Right cardiac atrium (tissue), 5 donors: ENCODE data around the gene FTCDNL1. TPM values are rescaled to one million over a fixed set of nuclear protein-coding genes. Genes with fewer than 3 reads are reported as not detected.

ENCODE experiments used
- ATAC-seq, 2 donors: fragments of 200-7000 bp; cut with Tn5 transposase; one replicate each; pipeline versions ENCODE4 v1.8.0 to v1.9.1; 2020; ENCODE audit warnings: moderate library complexity in 2 of 2, mild to moderate bottlenecking in 1 of 2
- DNase-seq, 3 donors: peaks; one replicate each; pipeline ENCODE4 v3.0.0-alpha.2; 2020
- H3K27ac ChIP-seq: one replicate; pipeline ENCODE4 v1.5.1; 2013; ENCODE audit warnings: mild to moderate bottlenecking, low read length, control low read depth, moderate library complexity
- H3K27me3 ChIP-seq: one replicate; pipeline ENCODE4 v1.6.1; 2013; ENCODE audit not compliant: control insufficient read depth, insufficient read depth
- H3K4me1 ChIP-seq: one replicate; pipeline ENCODE4 v1.6.1; 2013; ENCODE audit warnings: low read length; ENCODE audit not compliant: control insufficient read depth, insufficient read depth
- H3K4me3 ChIP-seq: one replicate; pipeline ENCODE4 v1.5.1; 2013; ENCODE audit warnings: low read length, control low read depth
- H3K9me3 ChIP-seq: one replicate; pipeline ENCODE4 v1.6.1; 2013; ENCODE audit warnings: low read length; ENCODE audit not compliant: control insufficient read depth
- WGBS: extraction: QIAGEN DNeasy Blood & Tissue Kit; methylation state at CpG from one replicate; pipeline ENCODE4 v1.1.7; 2013; 5-methylcytosine and 5-hydroxymethylcytosine counted together
- intact Hi-C, 4 donors: fragments of 100-400 bp; cut with DNase I; formaldehyde crosslinking; loops; one replicate each; pipeline versions ENCODE4 v1.11.0 to v1.14.0; 2022 to 2023
- polyA plus RNA-seq: library from polyadenylated mRNA; stranded (reverse); fragments of 200-250 nt; gene quantifications from one replicate; pipeline ENCODE4 v1.2.3, GENCODE V29; 2013
- total RNA-seq, 4 donors: library from RNA; stranded (reverse); fragmentation: NEBNext Ultra II Directional; extraction: Animal tissue kit (Norgen Biotek cat#: 25700); gene quantifications; one replicate each; pipeline ENCODE4 v1.2.1, GENCODE V29; 2021
- donor health status: healthy with polysubstance abuse.
- donor health status: DM: no; HTN: yes; CAD: no.
- donor health status: DM: no; HTN: no; CAD: no.
- donor health status: DM: no; HTN: yes; CAD: no; lungs with severe emphysema.
- donor health status: DM: yes; HTN: yes; CAD: no.

FTCDNL1 gene
- total and polyA plus RNA-seq, 5 donors, result 1.7 to 5.0 (median 2.7) TPM

DNA sequence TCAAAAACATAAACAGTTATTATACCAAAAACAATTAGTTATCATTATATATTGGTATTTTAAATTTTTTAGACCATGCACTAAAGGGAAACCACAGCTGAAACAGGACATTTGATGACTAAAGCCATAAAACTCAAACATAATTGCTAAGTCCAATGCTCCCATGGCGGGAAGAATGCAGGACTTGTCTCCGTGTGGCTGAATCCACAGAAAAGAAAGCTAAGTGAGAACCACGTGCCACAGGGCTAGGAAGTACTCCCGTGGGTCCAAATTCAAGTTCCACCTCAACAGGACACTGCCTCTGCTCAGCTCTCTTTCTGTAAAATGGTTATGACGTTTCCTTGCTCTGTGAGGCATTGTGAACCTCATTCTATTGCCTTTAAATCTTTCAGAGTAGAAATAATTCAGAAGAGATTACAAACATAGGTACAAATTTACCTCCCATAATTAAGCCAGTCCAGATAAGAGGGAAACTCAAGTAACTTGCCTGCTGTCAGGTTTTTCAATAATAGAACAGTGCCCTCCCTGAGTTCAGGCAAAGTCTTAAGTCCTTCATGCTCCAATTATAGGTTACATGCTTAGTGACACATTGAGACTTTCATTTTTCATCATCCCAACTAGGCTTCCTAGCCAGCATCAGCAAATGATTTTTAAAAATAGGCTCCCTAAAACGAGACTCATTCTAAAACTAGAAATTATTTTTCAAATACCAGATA, 36.7 kb downstream of the FTCDNL1 start:
- no peak overlapping the region for H3K4me3 ChIP-seq
- ATAC-seq, result no peak
- H3K27ac ChIP-seq, result no peak overlapping the region
- 58% methylated on average over 6 of the region's 6 CpGs for WGBS
- no peaks in the 10 kb centered on the region for H3K9me3 ChIP-seq
- no peaks in the 10 kb centered on the region for H3K27me3 ChIP-seq
- intact Hi-C loops, result no loop called here
- H3K4me1 ChIP-seq, result no peaks in the 10 kb centered on the region
- no peak for DNase-seq

DNA sequence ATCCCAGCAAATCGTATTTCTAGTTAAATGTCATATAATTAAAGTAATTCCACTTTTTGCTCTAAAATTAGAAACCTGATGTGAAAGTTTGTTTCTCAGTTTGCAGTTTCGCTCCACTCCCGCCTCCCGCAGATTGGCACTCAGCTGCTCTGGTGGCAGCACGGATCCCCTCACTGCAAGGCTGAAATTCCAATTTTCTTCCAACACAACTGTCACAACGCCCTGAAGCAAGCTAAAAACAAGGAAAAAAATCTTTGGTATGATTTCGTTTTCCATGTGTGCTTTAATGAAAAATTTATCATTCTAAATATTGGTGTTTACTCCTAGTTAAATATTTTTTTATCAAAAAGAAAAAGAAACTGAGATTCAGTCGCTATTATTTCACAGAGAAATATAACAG, 38.5 kb downstream of the FTCDNL1 start:
- DNase-seq (no peak), ATAC-seq (no peak)
- intact Hi-C loops, result no loop called here
- no peaks in the 10 kb centered on the region for H3K9me3 ChIP-seq
- no peaks in the 10 kb centered on the region for H3K4me1 ChIP-seq
- no peak overlapping the region for H3K4me3 ChIP-seq
- 76% methylated on average over 8 of the region's 8 CpGs for WGBS
- H3K27me3 ChIP-seq, result no peaks in the 10 kb centered on the region
- H3K27ac ChIP-seq, result no peak overlapping the region

DNA sequence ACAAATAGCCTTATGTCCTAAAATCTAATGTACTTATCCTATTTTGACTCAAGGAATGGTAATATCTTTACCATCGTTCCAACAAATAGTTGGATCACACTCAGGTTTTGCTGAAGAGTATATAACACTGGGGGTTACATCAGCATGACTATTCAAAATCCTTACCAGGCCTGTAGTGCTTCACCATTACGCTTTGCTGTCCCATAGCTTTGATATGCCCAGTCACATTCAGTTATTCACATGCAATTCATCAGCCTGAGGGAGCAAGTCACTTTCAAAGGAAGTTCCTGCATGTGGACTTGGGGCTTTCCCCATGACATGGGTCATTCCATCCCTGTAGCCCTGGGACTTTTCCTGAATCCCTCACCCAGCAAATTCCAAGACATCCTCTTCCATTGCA, 39.6 kb downstream of the FTCDNL1 start:
- DNase-seq (no peak), ATAC-seq (no peak)
- Histone ChIP-seq H3K27me3 (no peaks in the 10 kb centered on the region), H3K27ac (no peak overlapping the region), H3K9me3 (no peaks in the 10 kb centered on the region), H3K4me3 (no peak overlapping the region), H3K4me1 (no peaks in the 10 kb centered on the region)
- 72% methylated on average over 2 of the region's 2 CpGs for WGBS
- intact Hi-C loops, result no loop called here

DNA sequence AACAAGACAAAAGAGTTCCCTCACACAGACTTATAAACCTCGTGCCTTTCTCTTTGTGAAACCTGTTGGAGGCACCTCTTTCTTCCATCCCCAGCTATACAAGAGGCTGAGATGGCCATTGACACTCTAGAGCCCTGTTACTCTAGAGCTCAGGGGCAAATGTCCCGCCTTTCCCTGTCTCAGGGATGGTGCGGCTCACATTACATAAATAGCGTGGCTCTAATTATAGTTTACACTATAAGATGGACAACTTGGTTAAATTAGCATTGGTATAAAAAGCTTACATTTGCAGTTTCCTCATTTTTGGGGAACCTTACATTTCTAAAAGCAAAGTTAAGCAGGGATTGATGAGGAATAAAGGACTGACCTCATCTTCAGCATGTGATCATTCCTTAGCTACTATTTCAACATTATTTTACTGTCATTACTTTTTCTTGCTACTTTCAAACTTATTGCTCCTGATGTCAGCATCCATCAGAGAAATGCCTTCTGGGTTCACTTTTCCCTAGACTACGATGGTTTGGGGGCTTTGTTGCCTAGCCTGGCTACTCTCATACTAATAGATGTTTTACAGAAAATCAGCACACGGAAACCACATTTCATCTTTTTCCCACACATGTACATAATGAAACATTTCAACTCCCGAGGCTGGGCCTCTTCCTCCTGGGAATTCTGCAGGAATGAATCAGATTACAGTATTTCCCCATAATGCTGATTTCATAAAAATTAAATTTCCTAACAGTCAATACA, 40.4 kb downstream of the FTCDNL1 start:
- DNase-seq (no peak), ATAC-seq (no peak)
- intact Hi-C loops, result no loop called here
- no peak overlapping the region for H3K27ac ChIP-seq
- H3K4me1 ChIP-seq, result peaks cover 2% of the 10 kb centered on the region
- WGBS, result 64% methylated on average over 7 of the region's 7 CpGs
- H3K4me3 ChIP-seq, result no peak overlapping the region
- H3K27me3 ChIP-seq, result no peaks in the 10 kb centered on the region
- H3K9me3 ChIP-seq, result no peaks in the 10 kb centered on the region

DNA sequence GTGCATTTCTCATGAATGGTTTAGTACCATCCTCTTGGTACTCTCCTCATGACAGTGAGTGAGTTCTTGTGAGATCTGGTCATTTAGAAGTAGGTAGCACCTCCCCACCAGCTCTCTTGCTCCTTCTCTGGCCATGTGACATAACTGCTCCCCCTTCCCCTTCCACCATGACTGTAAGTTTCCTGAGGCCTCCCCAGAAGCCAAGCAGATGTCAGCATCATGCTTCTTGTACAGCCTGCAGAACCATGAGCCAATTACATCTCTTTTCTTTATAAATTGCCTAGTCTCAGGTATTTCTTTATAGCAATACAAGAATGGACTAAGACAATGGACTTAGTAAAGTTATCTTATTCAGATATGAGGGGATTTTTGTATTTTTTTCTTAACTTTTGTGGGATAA, 43.0 kb downstream of the FTCDNL1 start:
- H3K27ac ChIP-seq, result no peak overlapping the region
- no peaks in the 10 kb centered on the region for H3K27me3 ChIP-seq
- intact Hi-C loops, result no loop called here
- no peaks in the 10 kb centered on the region for H3K9me3 ChIP-seq
- H3K4me3 ChIP-seq, result no peak overlapping the region
- DNase-seq, result no peak
- ATAC-seq, result no peak
- H3K4me1 ChIP-seq, result peaks cover 2% of the 10 kb centered on the region

DNA sequence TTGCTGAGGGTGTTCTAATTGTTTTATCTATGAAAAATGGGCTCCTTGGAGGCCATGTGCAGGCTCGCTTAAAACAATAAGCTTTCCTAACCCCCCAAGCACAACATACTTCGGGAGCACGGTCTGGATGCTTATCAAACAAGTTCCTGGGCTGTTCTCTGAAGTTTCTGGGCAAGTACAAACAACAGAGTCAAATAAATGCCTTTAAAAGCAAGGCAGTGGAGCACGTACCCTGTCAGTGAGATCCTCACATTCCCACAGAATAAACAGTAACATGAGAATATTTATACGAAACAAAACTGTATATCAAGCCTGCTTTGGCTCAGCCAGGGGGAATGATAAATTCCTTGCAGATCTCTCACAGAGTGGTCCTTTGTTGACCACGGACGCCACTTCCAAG, 44.8 kb downstream of the FTCDNL1 start:
- H3K4me1 ChIP-seq, result peaks cover 2% of the 10 kb centered on the region
- no peaks in the 10 kb centered on the region for H3K9me3 ChIP-seq
- no peaks in the 10 kb centered on the region for H3K27me3 ChIP-seq
- no peak for DNase-seq
- H3K4me3 ChIP-seq, result no peak overlapping the region
- 33% methylated on average over 7 of the region's 7 CpGs for WGBS
- intact Hi-C loops, result no loop called here
- no peak for ATAC-seq
- H3K27ac ChIP-seq, result no peak overlapping the region

DNA sequence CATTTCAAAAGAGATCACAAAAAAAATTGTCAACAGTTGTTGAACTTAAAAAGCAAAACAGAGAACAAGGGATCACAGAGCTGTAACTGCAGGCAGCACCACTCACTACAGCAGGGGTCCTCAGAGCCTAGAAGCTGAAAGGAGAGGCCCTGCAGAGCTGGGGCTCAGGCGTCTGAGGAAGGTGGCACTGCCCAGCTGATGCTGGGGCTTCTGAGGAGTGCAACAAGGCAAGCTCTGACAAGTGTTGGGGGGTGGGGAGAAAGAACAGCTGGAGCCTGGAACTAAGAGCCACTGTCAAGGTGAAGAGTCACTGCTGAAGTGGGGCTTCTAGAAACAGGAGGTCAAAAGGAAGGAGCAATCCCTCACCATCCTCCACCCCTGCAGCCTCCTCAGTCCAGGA, 46.2 kb downstream of the FTCDNL1 start:
- no peak overlapping the region for H3K27ac ChIP-seq
- H3K27me3 ChIP-seq, result no peaks in the 10 kb centered on the region
- WGBS, result 33% methylated on average over 1 of the region's 1 CpG
- intact Hi-C loops, result no loop called here
- H3K9me3 ChIP-seq, result no peaks in the 10 kb centered on the region
- DNase-seq, result no peak
- H3K4me1 ChIP-seq, result peaks cover 2% of the 10 kb centered on the region
- no peak for ATAC-seq
- H3K4me3 ChIP-seq, result no peak overlapping the region

DNA sequence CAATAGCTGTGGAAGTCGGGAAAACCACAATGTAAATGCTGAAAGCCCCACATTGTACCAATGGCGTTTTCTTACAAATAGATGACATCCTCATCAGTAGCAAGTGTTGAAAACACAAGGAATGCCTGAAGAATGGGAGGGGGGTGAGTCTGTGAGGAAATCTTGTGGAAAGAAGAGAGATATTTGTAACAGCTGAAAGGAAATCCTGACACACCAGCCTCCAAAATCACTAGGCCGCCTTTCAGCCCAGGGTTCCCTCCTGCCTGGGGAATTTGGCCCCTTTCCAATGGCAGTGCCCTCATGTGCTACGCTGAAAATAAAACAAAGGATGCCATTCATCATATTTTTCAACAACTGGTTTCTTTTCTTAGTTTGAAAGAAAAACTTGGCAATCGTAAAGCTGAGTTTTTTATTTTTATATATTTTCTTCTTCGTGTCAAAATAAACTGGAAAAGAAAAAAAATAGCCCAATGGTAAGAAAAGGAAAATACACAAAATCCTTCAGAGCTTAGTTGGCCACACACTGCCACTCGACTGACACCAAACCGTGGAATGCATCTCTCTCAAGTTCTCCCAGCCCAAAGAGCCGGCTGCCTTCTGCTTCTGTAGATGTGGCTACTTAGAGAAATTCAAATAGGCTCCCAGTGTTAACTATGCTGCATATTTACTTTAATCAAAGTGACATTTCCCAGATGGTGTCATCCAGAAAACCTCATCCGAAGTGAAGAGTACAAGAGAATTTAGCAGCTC, 52.0 kb downstream of the FTCDNL1 start:
- intact Hi-C loops, result no loop called here
- Histone ChIP-seq H3K4me3 (no peak overlapping the region), H3K4me1 (no peaks in the 10 kb centered on the region), H3K9me3 (no peaks in the 10 kb centered on the region), H3K27ac (no peak overlapping the region), H3K27me3 (no peaks in the 10 kb centered on the region)
- ATAC-seq (peak; percentile 42 to 64), DNase-seq (peak; percentile 33 to 64 (median 43))
- WGBS, result 18% methylated on average over 10 of the region's 10 CpGs

DNA sequence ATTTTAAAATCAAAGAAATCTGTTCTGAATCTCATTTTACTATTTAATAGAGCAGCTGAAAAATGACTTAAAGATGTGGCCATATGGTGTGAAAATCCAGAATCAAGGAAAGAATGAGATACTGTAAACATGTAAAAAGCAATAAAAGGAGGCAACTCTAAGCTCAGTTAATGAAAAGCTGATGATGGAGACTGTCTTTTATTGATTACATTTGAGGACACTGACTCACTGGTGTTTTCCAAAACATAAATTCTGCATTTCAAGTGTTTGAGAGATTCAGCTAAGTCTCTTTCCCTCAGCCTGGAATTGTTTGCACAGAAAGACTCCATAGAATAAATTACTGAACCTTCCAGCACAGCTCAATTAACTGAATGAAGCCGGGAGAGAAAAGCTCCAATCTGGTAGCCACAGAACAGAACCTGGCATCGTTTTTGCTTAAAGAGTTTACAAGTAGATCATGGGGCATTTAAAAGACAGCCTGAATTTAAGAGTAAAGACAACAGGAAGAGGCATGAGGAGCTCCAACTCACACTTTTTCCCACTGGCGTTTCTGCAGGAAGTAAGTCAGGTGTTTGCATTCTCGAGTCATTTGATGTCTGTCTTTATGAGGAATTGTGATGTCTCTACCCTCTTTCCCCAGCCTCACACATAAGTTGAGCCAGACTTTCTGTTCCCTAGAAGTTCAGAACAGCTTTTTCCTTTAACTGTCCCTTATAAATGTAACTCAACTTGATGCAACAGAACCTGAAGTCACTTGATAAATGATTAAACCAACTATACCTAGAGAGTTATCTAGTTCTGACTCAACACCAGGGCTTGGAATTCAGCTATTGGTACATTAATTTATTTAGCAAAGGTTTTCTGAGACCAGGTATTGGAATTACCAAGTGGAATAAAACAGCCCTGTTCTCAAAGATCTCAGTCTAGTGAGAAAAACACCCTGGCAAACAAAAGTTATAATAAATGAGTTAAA, 53.3 kb downstream of the FTCDNL1 start:
- Histone ChIP-seq H3K4me1 (no peaks in the 10 kb centered on the region), H3K9me3 (no peaks in the 10 kb centered on the region), H3K4me3 (no peak overlapping the region), H3K27me3 (no peaks in the 10 kb centered on the region), H3K27ac (no peak overlapping the region)
- intact Hi-C loops, result no loop called here
- WGBS, result 66% methylated on average over 4 of the region's 4 CpGs
- DNase-seq (no peak), ATAC-seq (no peak)

DNA sequence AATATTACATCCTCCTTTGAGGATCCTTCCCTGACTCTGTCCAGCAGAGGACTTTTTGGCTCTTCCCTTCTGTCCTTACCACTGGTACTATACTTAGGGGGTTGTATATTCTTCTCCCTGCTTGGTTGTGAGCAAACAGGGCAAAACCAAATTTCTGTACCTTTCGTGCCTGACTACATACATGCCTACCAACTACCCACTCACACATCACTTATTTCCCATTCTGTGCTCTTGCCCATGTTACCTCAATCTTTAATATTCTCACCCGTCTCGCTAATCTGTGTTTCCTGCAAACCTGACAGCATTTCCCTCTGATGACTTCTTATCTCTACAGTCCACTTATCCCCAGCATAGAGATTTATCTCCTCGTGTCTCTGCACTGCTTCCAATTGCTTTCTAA, 58.6 kb downstream of the FTCDNL1 start:
- Histone ChIP-seq H3K27ac (no peak overlapping the region), H3K4me3 (no peak overlapping the region), H3K4me1 (no peaks in the 10 kb centered on the region), H3K9me3 (no peaks in the 10 kb centered on the region), H3K27me3 (no peaks in the 10 kb centered on the region)
- ATAC-seq (no peak), DNase-seq (no peak)
- WGBS, result 35% methylated on average over 4 of the region's 4 CpGs
- intact Hi-C loops, result no loop called here
